H1 (cell line): ENCODE results near the gene ST14. TPM values are rescaled to one million over a fixed set of nuclear protein-coding genes. Genes with fewer than 3 reads are reported as not detected.

Experiments used
- CHD1 ChIP-seq: IDR thresholded peaks from 2 replicates; pipeline ENCODE4 v1.6.1; 2012; ENCODE audit warnings: low read depth, low read length, improper control_type of control experiment
- CHD7 ChIP-seq: fragments of 300-600 bp; sonication (generic); IDR thresholded peaks from 2 replicates; pipeline ENCODE4 v1.7.1; 2012; ENCODE audit warnings: low read length, moderate library complexity, mild to moderate bottlenecking, inconsistent platforms; ENCODE audit not compliant: insufficient replicate concordance
- FOSL1 ChIP-seq: IDR thresholded peaks from 2 replicates; pipeline ENCODE4 v1.6.1; 2011; ENCODE audit warnings: mild to moderate bottlenecking, low read depth, low read length, moderate library complexity; ENCODE audit not compliant: insufficient read depth
- JUND ChIP-seq: IDR thresholded peaks from 2 replicates; pipeline ENCODE4 v1.6.1; 2011; ENCODE audit warnings: mild to moderate bottlenecking, improper control_type of control experiment, low read length
- KDM1A ChIP-seq: fragments of 200-600, 300-600 bp; sonication (generic); IDR thresholded peaks from 2 replicates; pipeline ENCODE4 v1.7.1; 2016; ENCODE audit warnings: mild to moderate bottlenecking, low read length, borderline replicate concordance
- KDM4A ChIP-seq: IDR thresholded peaks from one replicate; pipeline ENCODE4 v1.7.1; 2012; ENCODE audit warnings: low read depth, mild to moderate bottlenecking, moderate library complexity, low read length, inconsistent platforms; ENCODE audit not compliant: severe bottlenecking
- KDM5A ChIP-seq: fragments of 200-600 bp; IDR thresholded peaks from 2 replicates; pipeline ENCODE4 v1.7.1; 2012; ENCODE audit warnings: mild to moderate bottlenecking, low read length, inconsistent platforms, mixed read lengths
- MAFK ChIP-seq: IDR thresholded peaks from 2 replicates; pipeline ENCODE4 v1.6.1; 2012; ENCODE audit warnings: low read depth, mild to moderate bottlenecking, improper control_type of control experiment, low read length
- NRF1 ChIP-seq: IDR thresholded peaks from 2 replicates; pipeline ENCODE4 v1.6.1; 2011; ENCODE audit warnings: mild to moderate bottlenecking, low read depth, low read length, improper control_type of control experiment
- POLR2AphosphoS5 ChIP-seq: IDR thresholded peaks from 2 replicates; pipeline ENCODE4 v1.6.1; 2011; ENCODE audit warnings: low read depth, low read length
- YY1 ChIP-seq: IDR thresholded peaks from 2 replicates; pipeline ENCODE4 v1.6.1; 2011; ENCODE audit warnings: low read depth, mild to moderate bottlenecking, low read length
- ZNF274 ChIP-seq: IDR thresholded peaks from 2 replicates; pipeline ENCODE4 v1.7.0; 2012; ENCODE audit warnings: low read length, borderline replicate concordance; ENCODE audit errors: extremely low read depth
- polyA plus RNA-seq, 7 experiments: library from polyadenylated mRNA; depleted of rRNA in 3 of 7; stranded (reverse) in 5 of 7; unstranded in 2 of 7; fragments of >200 nt in 5 of 7; fragments of 200-250 nt in 2 of 7; gene quantifications; 1 replicate in 5 of 7; 2 replicates in 1 of 7; 4 replicates in 1 of 7; pipeline versions ENCODE4 v1.2.1 to v1.2.3, GENCODE V29; 2011 to 2013; ENCODE audit warnings: missing spikeins in 2 of 7, mixed read lengths in 2 of 7
- total RNA-seq: library from RNA; stranded (reverse); fragmentation: NEBNext Ultra II Directional; extraction: Animal tissue kit (Norgen Biotek cat#: 25700); gene quantifications from 2 replicates; pipeline ENCODE4 v1.2.1, GENCODE V29; 2021

The ST14 gene
- total and polyA plus RNA-seq, 2 of the 8 experiments (the other 6 are each of a cell fraction or from before 2014, with no cell fraction given), result 22.4 to 24.9 TPM

- no peak for TF ChIP-seq CHD7
- TF ChIP-seq MAFK, result no peak
- TF ChIP-seq CHD1, result no peak
- TF ChIP-seq NRF1, result no peak
- TF ChIP-seq KDM4A, result no peak
- no peak for TF ChIP-seq POLR2AphosphoS5
- TF ChIP-seq KDM5A, result no peak
- TF ChIP-seq KDM1A, result no peak
- no peak for TF ChIP-seq YY1
- TF ChIP-seq FOSL1, result no peak
- no peak for TF ChIP-seq ZNF274
- no peak for TF ChIP-seq JUND
Observed at GRCh38 chr11:130144141-130144540, 15.4 kb upstream of the ST14 start (continued).
